22Rv1 (cell line): ENCODE measurements around the gene TNRC6A.

Experiments
- CTCF ChIP-seq: fragments of 450-650 bp; IDR thresholded peaks from 2 replicates; pipeline ENCODE4 v1.5.1; 2017; ENCODE audit warnings: mild to moderate bottlenecking
- ZFX ChIP-seq: fragments of 450-650 bp; IDR thresholded peaks from 2 replicates; pipeline ENCODE4 v1.6.1; 2017; ENCODE audit warnings: antibody characterized with exemption, borderline replicate concordance

- no peak for TF ChIP-seq CTCF
- no peak for TF ChIP-seq ZFX
Observed at GRCh38 chr16:24741862-24742261, 12.4 kb downstream of the TNRC6A start.
